NCI-H226 (cell line): ENCODE data around the gene SMIM31.

Experiments used
- DNase-seq: peaks from one replicate; pipeline ENCODE4 v3.0.0-alpha.2; 2015

The SMIM31 gene

GRCh38 chr4:164753873-164754488 is at the start of gene SMIM31:
Gene SMIM31, plus strand, starts transcription at chr4:164754131. Its CDS starts 16,313 bp downstream, at chr4:164770444.
- no peak for DNase-seq

DNA sequence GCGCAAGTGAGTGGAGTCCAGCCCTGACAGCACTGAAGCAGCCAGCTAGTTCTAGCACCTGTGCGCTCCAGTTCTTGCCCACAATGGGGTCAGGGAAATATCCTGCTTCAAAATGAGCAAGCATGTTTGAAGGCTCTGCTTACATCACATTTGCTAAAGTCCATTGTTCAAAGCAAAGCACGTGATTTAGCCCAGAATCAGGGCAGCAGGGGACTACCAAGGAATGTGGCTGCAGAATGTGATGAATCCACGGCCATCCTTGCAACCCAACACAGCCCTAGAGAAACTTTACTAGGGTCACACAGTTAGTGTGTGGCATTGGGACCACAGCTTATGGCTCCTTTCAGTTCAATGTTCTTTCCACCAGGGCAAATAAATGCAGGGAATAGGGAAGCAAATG is 47.3 kb upstream of the SMIM31 start:
- no peak for DNase-seq

DNA sequence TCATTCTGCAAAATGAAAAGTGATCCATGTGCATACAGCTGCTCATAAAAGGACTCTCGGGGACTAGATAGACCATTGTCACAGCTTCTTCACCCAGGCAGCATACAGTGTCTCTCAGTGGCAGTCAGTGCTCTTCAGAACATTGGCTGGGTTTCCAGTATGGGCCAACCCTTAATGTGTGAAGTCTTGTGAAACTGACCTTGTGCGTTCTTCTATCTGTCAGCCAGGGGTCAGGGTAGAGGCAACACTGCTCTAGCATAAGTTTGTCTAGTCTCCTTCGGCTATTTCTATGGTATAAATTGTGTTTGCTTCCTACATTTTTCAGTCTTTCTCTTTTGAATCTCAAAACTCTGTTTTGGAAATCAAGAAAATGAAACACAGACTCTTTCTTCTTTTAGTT is 37.0 kb upstream of the SMIM31 start:
- DNase-seq = no peak

- DNase-seq = no peak
Observed at GRCh38 chr4:164718827-164719226, 35.1 kb upstream of the SMIM31 start.

DNA sequence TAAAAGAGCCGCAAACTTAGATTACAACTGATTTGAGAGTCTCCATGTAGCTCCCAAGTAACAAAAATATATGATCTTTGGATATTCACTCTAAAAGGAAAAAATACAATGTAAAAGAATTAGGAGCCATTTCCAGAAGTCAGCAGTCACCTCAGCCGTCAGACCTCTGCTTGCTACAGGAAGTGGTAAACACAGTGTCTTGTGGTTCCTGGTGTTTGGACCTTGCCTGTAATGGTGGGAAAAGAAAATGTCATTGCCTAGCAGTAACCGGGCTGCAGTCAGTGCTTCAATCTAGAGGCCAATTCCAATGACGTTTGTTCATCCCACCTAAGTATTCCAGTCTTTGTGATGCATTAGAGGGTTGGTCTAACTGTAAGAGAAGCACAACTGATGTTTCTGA is 28.9 kb upstream of the SMIM31 start:
- DNase-seq = no peak

DNA sequence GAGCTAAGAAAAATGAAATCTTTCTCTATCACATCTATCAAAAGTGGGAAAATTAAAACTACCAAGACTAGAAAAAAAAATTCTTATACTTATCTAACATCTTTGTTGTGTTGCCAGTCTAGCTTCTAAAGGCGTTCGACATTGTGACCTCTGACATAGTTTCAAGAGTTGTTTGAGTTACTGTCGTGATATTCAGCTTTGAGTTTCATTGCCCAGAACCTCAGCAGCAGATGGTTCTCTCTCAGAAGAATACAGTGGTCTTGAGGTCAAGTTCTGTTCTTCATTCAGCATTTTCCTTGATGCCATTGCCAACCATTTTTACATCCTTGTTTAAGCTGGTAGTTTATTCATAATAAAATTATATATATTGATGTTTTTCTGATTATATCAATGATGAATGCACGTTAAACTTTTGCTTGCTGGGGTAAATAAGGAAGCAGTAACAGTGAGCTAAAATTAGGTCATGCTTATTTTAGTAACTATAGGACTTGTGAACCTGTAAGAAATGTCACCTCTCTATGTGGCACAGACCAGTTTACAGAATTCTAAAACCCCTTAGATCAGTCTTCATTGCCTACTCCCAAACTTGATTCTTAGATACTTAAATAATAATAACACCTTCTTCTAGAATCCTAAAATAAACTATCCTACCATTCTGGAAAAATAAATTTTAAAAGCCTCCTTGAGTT is 23.1 kb upstream of the SMIM31 start:
- no peak for DNase-seq

DNA sequence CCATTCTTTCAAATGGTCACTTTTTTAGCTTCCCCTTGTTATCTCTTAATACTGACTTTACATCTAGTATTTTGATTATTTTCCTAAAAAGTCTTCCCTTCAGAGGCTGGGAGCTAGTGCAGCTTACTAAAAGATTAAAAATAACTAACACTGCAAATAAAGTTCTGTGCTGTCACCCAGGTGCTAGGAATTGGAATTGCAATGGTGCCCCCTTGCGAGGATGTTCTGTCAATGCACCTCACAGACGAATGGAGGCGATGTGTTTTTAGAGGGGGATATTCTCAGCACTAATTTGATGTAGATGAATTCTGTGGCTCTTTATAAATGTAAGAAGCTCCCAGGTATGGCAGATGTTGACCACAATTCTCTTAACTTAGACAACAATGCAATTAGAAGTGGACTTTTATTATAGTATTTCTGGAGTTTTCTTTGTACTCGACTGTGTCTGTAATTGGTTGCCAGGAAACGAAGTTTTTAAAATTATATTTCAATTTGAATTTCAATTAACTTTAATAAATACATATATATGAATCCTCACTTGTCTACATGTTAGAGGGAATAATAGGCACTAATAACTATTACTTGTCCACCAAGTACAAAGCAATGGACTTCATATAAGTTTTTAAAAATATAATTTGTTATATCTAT is 22.0 kb upstream of the SMIM31 start:
- DNase-seq = peak; percentile 29

GRCh38 chr4:164734484-164734883 is 19.4 kb upstream of the SMIM31 start:
- DNase-seq = no peak

- no peak for DNase-seq
Observed at GRCh38 chr4:164748375-164748774, 5.6 kb upstream of the SMIM31 start.

DNA sequence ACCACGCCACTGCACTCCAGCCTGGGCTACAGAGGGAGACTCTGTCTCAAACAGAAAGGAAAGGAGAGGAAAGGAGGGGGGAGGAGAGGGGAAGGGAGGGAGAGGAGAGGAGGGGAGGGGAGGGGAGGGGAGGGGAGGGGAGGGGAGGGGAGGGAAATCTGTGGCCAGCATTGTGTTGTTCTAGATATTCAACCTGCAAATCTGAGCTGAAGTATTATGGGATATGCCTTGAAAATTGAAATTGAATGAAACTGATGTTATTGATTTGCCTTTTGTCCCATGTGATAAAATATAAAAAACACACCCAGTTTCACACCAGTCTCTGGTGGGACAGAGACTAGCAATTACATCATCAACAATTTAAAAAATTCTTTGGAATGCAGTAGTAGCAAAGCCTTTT is 1.5 kb downstream of the SMIM31 start:
- DNase-seq = no peak

GRCh38 chr4:164756686-164757085 is 2.8 kb downstream of the SMIM31 start:
- DNase-seq = no peak

DNA sequence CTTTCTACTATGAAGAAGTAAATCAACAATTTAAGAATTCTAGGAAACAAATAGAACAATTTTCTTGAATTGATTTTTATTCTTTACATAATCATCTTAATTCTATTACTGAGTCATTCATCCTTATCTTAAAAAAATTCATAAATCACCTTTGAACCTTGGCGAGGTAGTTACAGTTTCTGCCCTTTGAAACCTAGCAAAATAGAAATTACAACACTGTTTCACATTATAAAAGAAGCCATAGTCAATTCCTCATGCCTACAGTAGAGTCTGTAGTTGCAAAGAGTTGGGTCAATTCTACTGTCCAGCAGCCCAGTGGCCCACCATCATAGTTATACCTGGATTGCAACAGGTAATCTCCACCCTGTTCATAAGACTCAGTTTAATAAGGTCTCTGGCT is 7.3 kb downstream of the SMIM31 start:
- DNase-seq = no peak

- DNase-seq = no peak
Observed at GRCh38 chr4:164761746-164762275, 7.9 kb downstream of the SMIM31 start.

DNA sequence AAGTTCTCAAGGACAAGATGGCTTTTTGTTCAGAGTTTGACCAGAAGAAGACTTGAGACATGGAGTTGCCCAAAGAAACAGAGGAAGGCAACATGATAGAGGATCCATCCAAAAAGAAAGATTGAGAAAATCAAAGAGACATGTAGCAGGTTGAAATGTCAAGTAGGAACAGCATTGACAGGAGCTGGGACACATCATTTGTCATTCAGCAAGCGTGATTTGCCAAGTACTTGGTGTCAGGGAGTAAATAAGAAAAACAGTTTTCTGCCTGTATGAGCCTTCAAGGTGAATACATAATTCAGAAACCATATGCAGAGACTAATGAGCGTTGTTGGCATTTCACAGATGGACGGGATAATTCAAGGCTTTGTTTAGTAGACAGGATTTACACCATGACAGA is 11.2 kb downstream of the SMIM31 start:
- DNase-seq = no peak

DNA sequence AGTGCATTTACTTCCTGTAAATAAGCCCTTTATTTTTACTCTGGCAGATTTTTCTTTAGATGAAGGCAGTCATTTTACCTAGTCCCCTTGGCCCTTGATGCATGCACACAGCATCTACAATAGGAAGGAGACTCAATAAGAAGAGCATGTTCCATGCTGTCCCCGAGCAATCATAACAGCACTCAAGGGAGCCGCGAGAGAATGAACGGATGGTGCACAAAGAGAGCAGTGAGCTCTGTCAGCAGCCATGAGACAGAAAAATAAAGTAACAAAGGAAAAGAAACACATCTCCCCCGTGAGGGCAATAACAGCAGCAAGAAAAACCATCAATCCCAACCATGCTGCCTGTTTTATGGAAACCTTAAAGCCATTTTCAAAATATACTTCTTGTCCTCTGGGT is 11.9 kb downstream of the SMIM31 start:
- no peak for DNase-seq

- no peak for DNase-seq
Observed at GRCh38 chr4:164768516-164768915, 14.6 kb downstream of the SMIM31 start.

DNA sequence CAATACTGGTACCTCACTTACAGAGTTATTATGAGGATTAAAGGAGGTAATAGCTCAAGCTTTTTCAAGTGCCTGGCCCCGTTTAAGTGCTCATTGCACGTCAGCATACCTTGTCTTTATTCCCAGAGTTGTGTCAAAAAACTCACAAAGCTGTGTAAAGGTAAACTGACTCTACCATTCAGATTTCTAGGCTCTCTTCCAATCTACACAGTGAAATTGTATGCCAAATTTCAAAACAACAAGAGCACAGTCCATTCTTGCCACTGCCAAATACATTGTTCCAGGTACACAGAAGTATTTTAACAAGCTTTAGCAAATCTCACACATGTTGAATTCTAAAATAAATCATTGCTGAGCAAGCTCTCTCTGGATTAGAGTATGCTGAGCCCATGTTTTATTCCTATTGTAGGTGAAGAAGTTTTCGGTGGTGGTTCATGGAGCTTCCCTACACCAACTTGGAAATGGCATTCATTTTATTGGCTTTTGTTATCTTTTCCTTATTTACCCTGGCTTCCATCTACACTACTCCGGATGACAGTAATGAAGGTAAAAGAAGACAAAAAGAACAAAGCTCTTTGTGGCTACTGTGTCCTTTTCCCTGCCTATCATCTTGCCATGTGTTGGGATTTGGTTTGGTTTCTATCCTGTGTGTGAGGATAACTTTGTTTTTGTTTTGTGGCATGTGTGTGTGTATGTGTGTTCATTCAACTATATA is 16.2 kb downstream of the SMIM31 start:
- DNase-seq = no peak

DNA sequence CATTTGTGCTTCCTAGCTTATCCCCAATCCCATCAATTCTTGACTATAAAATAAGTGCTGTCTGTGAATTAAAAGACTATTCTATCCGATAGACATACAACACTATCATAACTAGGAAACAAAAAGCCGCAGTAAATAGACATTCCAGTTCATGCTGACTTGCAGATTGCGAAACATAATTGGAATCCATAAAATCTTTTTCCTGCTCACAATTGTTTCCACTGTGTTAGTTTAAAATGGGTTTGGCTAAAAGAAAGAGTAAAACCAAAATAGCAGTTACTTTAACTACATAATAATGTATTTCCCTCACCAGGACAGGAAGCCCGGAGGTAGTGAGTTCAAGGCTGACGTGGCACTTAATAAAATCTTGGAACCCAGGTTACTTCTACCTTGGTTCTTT is 17.2 kb downstream of the SMIM31 start:
- DNase-seq = no peak

GRCh38 chr4:164772076-164772475 is 18.1 kb downstream of the SMIM31 start:
- no peak for DNase-seq

GRCh38 chr4:164779080-164779479 is 25.1 kb downstream of the SMIM31 start:
- no peak for DNase-seq

GRCh38 chr4:164779811-164780216 is 25.9 kb downstream of the SMIM31 start:
- no peak for DNase-seq

DNA sequence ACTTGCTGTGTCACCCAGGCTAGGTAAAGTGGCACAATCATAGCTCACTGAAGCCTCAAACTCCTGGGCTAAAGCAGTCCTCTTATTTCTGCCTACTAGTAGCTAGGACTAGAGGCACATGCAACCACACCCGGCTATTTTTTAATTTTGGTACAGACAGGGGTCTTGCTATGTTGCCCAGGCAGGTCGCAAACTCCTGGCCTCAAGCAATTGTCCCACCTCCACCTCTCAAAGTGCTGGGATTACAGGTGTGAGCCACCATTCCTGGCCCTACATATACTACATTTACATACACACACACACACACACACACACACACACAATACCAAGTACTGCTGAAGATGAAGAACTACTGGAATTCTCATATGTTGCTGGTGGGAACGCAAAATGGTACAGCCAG is 26.9 kb downstream of the SMIM31 start:
- DNase-seq = no peak

DNA sequence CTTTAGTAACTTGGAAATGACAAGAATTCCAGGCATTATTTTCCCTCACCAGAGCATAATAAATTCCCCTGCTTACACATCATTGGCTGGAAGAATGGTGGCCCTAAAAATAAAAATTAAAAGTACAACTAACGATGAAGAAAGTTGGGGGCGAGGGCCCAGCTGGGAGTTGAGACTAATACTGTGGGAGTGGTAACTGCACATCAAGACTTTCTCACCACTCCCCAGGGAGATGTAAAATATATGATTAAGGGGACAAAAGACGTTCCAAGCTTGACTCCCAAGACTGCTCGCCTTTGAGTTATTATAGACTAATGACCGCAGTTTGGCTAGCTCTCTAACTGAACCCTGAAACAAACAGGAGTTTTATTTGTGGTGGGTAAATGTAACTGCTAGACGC is 30.0 kb downstream of the SMIM31 start:
- DNase-seq = no peak

DNA sequence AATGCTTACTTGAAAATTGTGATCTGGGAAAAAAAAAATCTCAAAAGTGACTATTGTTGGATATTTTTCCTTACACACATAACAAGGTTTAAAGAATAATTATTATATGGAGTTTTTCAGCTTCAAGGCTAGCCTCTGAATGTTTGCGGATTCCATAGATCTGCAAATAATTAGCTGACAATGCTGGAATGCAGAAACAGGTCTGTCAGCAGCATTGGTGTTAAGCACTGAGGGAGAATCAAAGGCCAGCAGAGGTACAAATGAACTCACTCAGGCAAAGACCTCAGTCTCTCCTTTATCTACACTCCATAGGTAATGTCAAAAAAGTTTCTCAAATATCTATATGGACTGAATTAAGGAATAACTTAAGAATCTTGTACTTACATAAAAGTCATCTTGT is 35.1 kb downstream of the SMIM31 start:
- no peak for DNase-seq
